ENCODE measurements around the gene SMG7.

DNA sequence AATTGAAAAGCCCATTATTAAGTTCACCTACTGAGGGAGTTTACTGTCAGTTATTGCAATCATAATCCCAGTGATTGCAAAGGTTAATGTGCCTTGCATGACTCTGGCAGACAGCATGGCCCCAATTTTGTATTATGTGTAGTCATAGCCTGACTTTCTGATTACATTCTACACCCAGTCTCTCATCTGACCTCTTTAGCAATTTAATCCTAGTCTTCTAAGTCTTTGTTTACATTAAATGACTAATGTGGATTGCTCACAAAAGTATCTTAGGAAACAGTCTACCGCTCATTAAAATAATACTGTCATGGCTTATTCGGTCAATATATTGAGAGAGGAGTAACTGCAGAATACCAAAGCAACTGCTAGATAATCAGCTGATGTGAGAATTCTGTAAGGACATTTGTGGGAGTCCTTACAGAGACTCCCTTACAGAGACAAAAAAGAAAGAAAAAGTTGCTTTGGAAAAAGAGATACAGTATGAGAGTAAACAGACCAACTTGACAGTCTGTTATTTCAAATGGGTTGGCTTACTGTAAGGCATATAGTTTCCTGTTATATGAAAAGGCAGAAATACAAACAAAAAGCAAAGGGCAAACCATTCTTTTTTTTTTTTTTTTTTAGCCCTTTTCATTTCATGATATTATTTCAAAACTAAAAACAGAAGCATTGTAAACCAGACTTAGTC, 42.8 kb downstream of the SMG7 start:
- TF ChIP-seq, protein P1, sequence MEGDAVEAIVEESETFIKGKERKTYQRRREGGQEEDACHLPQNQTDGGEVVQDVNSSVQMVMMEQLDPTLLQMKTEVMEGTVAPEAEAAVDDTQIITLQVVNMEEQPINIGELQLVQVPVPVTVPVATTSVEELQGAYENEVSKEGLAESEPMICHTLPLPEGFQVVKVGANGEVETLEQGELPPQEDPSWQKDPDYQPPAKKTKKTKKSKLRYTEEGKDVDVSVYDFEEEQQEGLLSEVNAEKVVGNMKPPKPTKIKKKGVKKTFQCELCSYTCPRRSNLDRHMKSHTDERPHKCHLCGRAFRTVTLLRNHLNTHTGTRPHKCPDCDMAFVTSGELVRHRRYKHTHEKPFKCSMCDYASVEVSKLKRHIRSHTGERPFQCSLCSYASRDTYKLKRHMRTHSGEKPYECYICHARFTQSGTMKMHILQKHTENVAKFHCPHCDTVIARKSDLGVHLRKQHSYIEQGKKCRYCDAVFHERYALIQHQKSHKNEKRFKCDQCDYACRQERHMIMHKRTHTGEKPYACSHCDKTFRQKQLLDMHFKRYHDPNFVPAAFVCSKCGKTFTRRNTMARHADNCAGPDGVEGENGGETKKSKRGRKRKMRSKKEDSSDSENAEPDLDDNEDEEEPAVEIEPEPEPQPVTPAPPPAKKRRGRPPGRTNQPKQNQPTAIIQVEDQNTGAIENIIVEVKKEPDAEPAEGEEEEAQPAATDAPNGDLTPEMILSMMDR (conservative IDR thresholded peaks at IDR 0.05; ENCODE audit: low read depth, low read length) = no peak
- TF ChIP-seq MAFK (IDR thresholded peaks at IDR 0.05; ENCODE audit: low read depth, low read length) (no peak; the same call in 1 of the 2 replicates), CEBPB (IDR thresholded peaks at IDR 0.05; ENCODE audit: low read depth, low read length) (peak; percentile 96), MXI1 (IDR thresholded peaks at IDR 0.05; ENCODE audit: borderline replicate concordance, low read depth, low read length) (0 out of 2 replicates have a peak, but pooled peaks have one; percentile 42), POLR2A (IDR thresholded peaks at IDR 0.05; ENCODE audit: low read depth, low read length) (no peak), CHD1 (IDR thresholded peaks at IDR 0.05; ENCODE audit: low read depth, low read length) (no peak; the same call in 1 of the 2 replicates), RFX5 (IDR thresholded peaks at IDR 0.05; ENCODE audit: low read depth, low read length) (no peak), SMC3 (IDR thresholded peaks at IDR 0.05; ENCODE audit: low read depth, low read length) (no peak)

All from IMR-90 (cell line).